ENCODE data around the gene TERB2.
"Not testable (repeated sequence)": the region's sequence is repeated elsewhere in the genome, so short reads cannot be mapped to it uniquely, and the experiment has no call there.

DNA sequence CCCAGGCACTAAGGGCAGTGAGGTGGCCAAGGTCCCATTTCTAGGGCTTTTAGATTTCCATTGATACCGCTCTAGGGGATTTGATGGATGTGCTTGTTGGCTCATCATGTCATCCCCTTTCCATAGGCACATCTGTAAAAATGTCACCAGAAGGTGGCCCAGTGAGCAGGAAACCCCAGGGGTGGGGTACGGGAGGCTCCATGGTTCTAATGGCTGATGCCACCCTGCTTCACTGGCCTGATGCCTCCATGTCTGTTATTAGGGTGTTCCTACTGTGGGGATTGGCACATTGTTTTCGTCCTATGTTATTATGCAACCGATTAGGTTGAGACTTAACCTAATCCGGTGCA, 32.4 kb downstream of the TERB2 start:
- not testable (repeated sequence) for TF ChIP-seq CTCF, POLR2A, POLR2AphosphoS5 (IDR thresholded peaks at IDR 0.05)

Measured in upper lobe of left lung (tissue), 4 donors.